GM21528 (cell line): ENCODE measurements around the gene HMOX2.

Experiments
- ATAC-seq: cut with Tn5 transposase; IDR thresholded peaks from one replicate; pipeline ENCODE4 v1.9.1; 2021; ENCODE audit warnings: mild to moderate bottlenecking, moderate library complexity; ENCODE audit not compliant: unreplicated experiment, low FRiP score

Gene HMOX2

GRCh38 chr16:4499196-4499555 is 23.0 kb downstream of the HMOX2 start:
- ATAC-seq = no peak

GRCh38 chr16:4500272-4500671 is 24.1 kb downstream of the HMOX2 start:
- ATAC-seq = no peak

GRCh38 chr16:4501071-4501478 is 24.9 kb downstream of the HMOX2 start:
- no peak for ATAC-seq

- ATAC-seq = peak; percentile 86
Measured at GRCh38 chr16:4505356-4506147, 29.4 kb downstream of the HMOX2 start.

- ATAC-seq = no peak
Measured at GRCh38 chr16:4506450-4506849, 30.3 kb downstream of the HMOX2 start.

DNA sequence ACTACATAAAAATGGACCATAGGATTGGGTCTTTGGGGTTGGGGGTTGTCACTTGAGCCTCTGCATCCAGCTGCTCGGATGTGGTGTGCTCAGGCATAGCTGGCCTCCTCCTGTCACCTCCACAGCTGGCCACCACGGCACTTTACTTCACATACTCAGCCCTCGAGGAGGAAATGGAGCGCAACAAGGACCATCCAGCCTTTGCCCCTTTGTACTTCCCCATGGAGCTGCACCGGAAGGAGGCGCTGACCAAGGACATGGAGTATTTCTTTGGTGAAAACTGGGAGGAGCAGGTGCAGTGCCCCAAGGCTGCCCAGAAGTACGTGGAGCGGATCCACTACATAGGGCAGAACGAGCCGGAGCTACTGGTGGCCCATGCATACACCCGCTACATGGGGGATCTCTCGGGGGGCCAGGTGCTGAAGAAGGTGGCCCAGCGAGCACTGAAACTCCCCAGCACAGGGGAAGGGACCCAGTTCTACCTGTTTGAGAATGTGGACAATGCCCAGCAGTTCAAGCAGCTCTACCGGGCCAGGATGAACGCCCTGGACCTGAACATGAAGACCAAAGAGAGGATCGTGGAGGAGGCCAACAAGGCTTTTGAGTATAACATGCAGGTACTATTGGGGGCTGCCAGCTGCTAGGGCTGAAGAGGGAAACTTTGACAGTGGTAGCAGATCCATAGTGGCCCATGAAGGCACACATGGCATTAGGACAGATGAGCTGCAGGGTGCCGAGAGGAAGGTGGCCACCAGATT is 31.6 kb downstream of the HMOX2 start:
- ATAC-seq = no peak

GRCh38 chr16:4508806-4509205 is 32.6 kb downstream of the HMOX2 start:
- no peak for ATAC-seq

GRCh38 chr16:4509420-4509819 is 33.2 kb downstream of the HMOX2 start:
- ATAC-seq = no peak

DNA sequence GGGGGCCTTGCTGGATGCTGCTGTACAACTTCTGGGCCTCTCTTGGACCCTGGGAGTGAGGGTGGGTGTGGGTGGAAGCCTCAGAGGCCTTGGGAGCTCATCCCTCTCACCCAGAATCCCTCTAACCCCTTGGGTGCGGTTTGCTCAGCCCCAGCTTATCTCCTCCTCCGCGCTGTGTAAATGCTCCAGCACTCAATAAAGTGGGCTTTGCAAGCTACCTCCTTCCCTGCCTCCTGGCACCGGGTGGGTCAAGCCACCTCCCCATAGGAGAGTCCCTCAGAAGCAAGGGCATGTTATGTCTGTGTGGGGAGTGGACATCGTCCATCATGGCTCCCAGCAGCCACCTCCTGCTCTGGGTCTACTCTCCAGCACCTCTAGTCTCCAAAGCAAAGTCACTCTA is 33.9 kb downstream of the HMOX2 start:
- ATAC-seq = no peak

DNA sequence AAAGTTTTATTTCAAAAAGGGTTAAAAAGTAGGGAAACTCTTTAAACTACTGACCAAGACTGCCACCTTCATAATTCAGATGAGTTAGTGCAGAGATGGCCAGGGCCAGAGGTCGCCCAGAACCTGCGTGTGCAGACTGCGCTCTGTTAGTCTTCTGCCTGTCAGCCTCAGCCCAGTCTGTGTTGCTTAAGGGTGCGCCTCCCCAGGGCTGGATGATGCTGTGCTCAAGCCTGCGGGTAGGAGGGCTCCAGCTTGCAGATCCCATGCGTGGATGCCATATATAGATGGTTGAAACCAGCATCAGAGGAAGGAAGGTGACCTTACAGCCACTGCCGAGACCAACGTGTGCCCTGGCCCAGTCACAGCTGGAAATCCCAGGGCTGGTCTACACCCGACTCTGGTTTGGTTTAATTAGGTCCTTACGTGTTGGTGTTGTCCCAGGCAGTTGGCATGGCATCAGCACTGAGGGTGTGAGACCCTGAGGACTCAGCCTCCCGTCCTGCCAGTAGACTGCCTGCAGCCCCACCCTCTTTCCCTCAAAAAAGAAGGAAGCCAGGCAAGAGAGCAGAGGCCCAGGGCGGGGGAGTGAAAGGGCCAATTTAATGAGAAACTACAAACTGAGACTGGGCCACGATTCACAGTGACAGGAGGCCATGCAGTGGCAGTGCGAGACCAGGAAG is 34.7 kb downstream of the HMOX2 start:
- ATAC-seq = no peak

DNA sequence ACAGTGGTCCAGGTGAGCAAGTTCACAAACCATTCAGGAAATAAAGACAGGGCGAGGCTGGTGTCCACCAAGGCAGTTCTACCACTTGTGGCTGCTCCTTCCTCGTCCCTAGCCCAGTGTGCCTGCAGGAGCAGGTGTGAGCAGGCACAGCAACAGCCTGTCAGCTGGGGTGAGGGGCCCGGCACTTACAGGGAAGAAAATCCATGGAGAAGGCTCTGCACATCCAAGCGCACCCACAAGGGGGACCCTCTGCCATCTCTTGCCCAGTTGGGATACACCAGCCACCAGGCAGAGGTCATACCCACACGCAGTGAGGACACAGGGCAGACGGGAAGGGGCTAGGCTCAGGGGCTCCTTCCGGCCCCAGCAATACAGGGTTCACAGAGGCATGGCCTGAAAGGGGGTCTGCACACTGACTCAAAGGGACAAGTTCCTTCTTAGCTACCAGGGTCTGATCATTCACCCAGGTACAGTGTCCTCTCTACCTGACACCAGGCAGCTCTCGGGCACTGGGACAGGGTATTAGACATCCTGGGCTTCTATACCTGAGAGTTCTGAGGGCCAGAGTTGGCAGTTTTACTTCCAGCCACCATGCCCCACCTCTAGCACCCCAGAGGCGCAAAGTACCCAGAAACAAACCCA is 35.4 kb downstream of the HMOX2 start:
- no peak for ATAC-seq

- no peak for ATAC-seq
Measured at GRCh38 chr16:4512473-4512872, 36.3 kb downstream of the HMOX2 start.

DNA sequence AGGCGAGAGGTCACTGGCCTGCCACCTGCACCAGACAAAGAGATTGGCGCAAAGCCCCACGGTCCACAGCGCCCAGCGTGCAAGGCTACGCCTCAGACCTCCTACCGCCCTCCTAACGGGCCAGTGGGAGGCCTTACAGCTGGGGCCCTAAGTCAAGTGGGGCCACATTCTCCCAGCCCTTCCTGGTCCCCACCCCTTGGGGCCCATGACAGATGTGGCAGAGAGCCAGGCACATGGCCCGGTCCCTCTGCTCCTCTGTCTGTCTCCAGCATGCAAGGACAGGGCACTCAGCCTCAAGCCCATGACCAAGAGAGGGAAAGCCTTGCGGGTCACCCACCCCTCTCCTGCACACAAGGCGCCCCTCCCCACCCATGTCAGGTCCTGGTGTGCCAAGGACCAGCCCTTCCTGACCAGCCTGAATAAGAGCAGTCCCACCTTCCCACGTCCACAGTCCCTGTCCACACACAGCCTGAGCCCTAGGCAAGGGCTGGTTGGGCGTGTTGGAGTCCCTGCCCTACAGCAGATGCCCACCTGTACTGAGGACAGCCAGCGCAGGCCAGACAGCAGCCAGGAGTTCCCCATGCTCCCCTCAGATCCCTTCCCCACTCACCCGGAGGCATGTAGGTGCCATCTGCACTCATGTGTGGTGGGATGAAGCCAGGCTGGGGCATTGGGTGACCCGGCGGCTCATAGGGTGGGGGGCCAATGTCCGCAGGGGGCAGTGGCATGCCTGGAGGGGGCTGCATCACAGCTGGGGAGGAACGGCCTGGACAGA is 37.1 kb downstream of the HMOX2 start:
- no peak for ATAC-seq

- ATAC-seq = no peak
Measured at GRCh38 chr16:4513881-4514280, 37.7 kb downstream of the HMOX2 start.

GRCh38 chr16:4514606-4515005 is 38.4 kb downstream of the HMOX2 start:
- no peak for ATAC-seq

DNA sequence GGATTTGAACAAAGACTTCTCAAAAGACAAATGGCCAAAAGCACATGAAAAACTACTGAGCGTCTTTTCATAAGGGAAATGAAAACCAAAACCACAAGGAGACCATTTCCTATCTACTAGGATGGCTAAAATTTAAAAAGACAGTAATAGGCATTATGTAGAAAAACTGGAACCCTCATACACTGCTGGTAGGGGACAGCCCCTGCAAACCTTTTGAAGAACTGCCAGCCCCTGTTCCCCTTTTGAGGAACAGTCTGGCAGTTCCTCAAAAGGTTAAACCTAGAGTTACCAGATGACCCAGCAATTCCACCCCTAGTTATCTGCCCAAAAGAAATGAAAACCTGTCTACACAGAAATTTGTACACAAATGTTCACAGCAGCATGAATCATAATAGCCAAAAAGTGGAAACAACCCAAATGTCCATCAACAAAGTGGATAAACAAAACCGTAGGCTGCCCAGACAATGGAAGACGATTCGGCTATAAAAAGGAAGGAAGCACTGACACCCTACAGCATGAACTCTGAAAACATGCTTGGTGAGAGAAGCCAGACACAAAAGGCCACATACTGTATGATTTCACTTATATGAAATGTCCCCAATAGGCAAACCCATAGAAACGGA is 39.5 kb downstream of the HMOX2 start:
- ATAC-seq = no peak

GRCh38 chr16:4517812-4518680 is 41.8 kb downstream of the HMOX2 start:
- ATAC-seq = no peak

DNA sequence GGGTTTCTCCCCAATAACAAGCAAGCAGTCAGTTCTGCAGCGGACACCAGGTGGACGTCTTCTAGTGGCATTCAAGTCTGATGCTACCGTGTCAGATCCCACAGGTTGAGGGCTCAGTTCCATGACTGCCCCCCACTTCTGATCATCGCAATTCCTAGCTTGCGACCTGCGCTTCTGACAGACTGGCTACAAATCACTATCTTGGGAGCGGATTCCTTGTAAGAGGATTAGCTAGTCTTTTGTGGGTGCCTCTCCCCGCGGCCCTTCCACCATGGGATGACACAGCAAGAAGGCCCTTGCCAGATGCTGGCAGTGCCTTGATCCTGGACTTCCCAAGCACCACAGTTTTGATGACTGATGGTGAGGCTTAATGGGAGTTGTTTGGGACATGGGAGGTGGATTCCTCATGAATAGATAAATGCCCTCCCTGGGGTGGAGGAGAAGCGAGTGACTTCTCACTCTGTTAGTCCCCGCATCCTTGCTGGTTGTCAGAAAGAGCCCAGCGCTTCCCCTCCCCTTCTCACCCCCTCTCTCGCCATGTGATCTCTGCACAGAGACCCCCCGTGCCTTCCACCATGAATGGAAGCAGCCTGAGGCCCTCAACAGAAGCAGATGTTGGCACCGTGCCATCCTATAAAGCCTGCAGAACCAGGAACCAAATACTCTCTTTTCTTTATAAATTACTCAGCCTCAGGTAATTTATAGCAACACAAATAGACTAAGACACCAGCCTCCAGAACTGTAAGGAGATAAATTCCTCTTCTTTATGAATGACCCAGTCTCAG is 43.3 kb downstream of the HMOX2 start:
- no peak for ATAC-seq
